Panc1 (cell line): ENCODE results near the gene FRMD1. TPM values are rescaled to one million over a fixed set of nuclear protein-coding genes. Genes with fewer than 3 reads are reported as not detected.

Experiments
- ATAC-seq: fragments of 200-7000 bp; cut with Tn5 transposase; 2 replicates; pipeline ENCODE4 v1.9.1; 2020; ENCODE audit warnings: mild to moderate bottlenecking, moderate library complexity
- BruUV-seq: library from RNA; stranded (reverse); fragments of 400-500 nt; replicated peaks from 2 replicates; lab custom pipeline; 2021; lab: Mats Ljungman, UMichigan
- CTCF ChIA-PET: fragments of 300-600 bp; sonication (Branson Sonifier 250); formaldehyde crosslinking; loops from one replicate; lab custom pipeline; 2022; ENCODE audit warnings: antibody characterized with exemption; lab: Charles Lee
- POLR2A ChIA-PET: fragments of 300-600 bp; sonication (Branson Sonifier 250); formaldehyde crosslinking; loops from one replicate; lab custom pipeline; 2022; ENCODE audit warnings: antibody characterized with exemption; lab: Charles Lee
- DNase-seq: peaks from one replicate; pipeline ENCODE4 v3.0.0-alpha.2; 2010; ENCODE audit warnings: low read depth, low spot score
- H3K27ac ChIP-seq: 2 replicates; pipeline ENCODE4 v1.5.1; 2011; ENCODE audit warnings: mild to moderate bottlenecking, low read length, inconsistent platforms
- H3K27me3 ChIP-seq: fragments of 200-500 bp; sonication (Bioruptor generic); 2 replicates; pipeline ENCODE4 v1.6.0; 2014; ENCODE audit warnings: low read length, inconsistent platforms; ENCODE audit not compliant: control insufficient read depth, insufficient read depth
- H3K36me3 ChIP-seq: fragments of 200-500 bp; sonication (Bioruptor generic); 2 replicates; pipeline ENCODE4 v1.5.1; 2014; ENCODE audit warnings: inconsistent platforms, mild to moderate bottlenecking, low read length, moderate library complexity; ENCODE audit not compliant: control insufficient read depth, insufficient read depth
- H3K4me1 ChIP-seq: 2 replicates; pipeline ENCODE4 v1.5.1; 2011; ENCODE audit warnings: inconsistent platforms, mild to moderate bottlenecking, low read length, moderate library complexity; ENCODE audit not compliant: control insufficient read depth, insufficient read depth
- H3K4me3 ChIP-seq, 2 experiments: 2 replicates each; pipeline ENCODE4 v1.5.1; 2011 to 2012; ENCODE audit warnings: low read depth in 2 of 2, low read length in 2 of 2, mild to moderate bottlenecking in 2 of 2, inconsistent platforms in 1 of 2, moderate library complexity in 1 of 2
- H3K9me3 ChIP-seq: fragments of 200-500 bp; sonication (Bioruptor generic); 2 replicates; pipeline ENCODE4 v1.5.1; 2014; ENCODE audit warnings: low read depth, mild to moderate bottlenecking, inconsistent platforms, low read length, moderate library complexity; ENCODE audit not compliant: control insufficient read depth, insufficient read depth
- POLR2AphosphoS5 ChIP-seq: IDR thresholded peaks from 2 replicates; pipeline ENCODE4 v1.6.1; 2012; ENCODE audit warnings: mild to moderate bottlenecking, low read depth, low read length, moderate library complexity
- SIN3A ChIP-seq: IDR thresholded peaks from 2 replicates; pipeline ENCODE4 v1.6.1; 2012; ENCODE audit warnings: low read depth, mild to moderate bottlenecking, low read length, moderate library complexity, borderline replicate concordance; ENCODE audit not compliant: insufficient read depth
- TCF7L2 ChIP-seq: IDR thresholded peaks from 2 replicates; pipeline ENCODE4 v1.6.1; 2011; ENCODE audit warnings: mild to moderate bottlenecking, low read depth, low read length, inconsistent platforms
- in situ Hi-C: cut with HindIII; loops from 2 replicates; pipeline ENCODE4 v1.10.0; 2016; ENCODE audit warnings: low sequenced_read_pairs, low pct_unique_long_range_greater_than_20kb
- intact Hi-C: fragments of 100-400 bp; cut with micrococcal nuclease; formaldehyde crosslinking; loops from one replicate; pipeline ENCODE4 v1.10.0; 2022; ENCODE audit not compliant: unreplicated experiment
- total RNA-seq: library from RNA; stranded (reverse); gene quantifications from one replicate; pipeline ENCODE4 v1.2.1, GENCODE V29; 2021; ENCODE audit not compliant: unreplicated experiment
- TF ChIP-seq, protein P1 (sequence below), 2 experiments: IDR thresholded peaks; 2 replicates each; pipeline ENCODE4 v1.6.1; 2011 to 2012; ENCODE audit warnings: low read depth in 2 of 2, control low read depth in 1 of 2, low read length in 1 of 2, mild to moderate bottlenecking in 1 of 2, moderate library complexity in 1 of 2; ENCODE audit not compliant: insufficient read depth in 1 of 2
- TF ChIP-seq, protein P2 (sequence below): fragments of 450-650 bp; IDR thresholded peaks from 2 replicates; pipeline ENCODE4 v1.5.1; 2017; ENCODE audit warnings: mild to moderate bottlenecking

The FRMD1 gene
- total RNA-seq, 1 experiment from 2014 or later = 0.15 TPM

DNA sequence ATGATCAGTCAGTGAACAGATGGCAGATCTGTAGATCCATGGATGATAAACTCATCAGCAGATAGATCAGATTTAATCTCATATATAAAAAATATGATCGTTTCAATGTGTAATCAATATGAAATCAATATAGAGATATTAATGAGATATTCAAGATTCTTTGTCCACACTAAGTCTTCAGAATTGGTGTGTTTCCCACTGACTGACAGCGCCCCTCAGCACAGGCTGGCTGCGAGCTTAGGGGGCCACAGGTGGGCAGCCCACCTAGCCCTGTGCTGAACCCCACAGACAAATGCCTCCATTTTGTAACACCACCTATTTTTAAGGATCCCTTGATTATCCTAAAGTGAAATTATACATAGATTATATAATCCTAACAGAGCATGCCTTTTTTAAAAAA, 32.3 kb downstream of the FRMD1 start:
- no peaks in the 10 kb centered on the region for H3K36me3 ChIP-seq
- TF ChIP-seq, protein P1, sequence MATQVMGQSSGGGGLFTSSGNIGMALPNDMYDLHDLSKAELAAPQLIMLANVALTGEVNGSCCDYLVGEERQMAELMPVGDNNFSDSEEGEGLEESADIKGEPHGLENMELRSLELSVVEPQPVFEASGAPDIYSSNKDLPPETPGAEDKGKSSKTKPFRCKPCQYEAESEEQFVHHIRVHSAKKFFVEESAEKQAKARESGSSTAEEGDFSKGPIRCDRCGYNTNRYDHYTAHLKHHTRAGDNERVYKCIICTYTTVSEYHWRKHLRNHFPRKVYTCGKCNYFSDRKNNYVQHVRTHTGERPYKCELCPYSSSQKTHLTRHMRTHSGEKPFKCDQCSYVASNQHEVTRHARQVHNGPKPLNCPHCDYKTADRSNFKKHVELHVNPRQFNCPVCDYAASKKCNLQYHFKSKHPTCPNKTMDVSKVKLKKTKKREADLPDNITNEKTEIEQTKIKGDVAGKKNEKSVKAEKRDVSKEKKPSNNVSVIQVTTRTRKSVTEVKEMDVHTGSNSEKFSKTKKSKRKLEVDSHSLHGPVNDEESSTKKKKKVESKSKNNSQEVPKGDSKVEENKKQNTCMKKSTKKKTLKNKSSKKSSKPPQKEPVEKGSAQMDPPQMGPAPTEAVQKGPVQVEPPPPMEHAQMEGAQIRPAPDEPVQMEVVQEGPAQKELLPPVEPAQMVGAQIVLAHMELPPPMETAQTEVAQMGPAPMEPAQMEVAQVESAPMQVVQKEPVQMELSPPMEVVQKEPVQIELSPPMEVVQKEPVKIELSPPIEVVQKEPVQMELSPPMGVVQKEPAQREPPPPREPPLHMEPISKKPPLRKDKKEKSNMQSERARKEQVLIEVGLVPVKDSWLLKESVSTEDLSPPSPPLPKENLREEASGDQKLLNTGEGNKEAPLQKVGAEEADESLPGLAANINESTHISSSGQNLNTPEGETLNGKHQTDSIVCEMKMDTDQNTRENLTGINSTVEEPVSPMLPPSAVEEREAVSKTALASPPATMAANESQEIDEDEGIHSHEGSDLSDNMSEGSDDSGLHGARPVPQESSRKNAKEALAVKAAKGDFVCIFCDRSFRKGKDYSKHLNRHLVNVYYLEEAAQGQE (IDR thresholded peaks at IDR 0.05; ENCODE audit: insufficient read depth in 1 of 2, low read depth in 2 of 2, low read length in 1 of 2) = no peak
- no peak for TF ChIP-seq SIN3A
- no TSS peak for BruUV-seq
- H3K4me3 ChIP-seq = no peak overlapping the region
- CTCF ChIA-PET = no interaction called here
- no peaks in the 10 kb centered on the region for H3K9me3 ChIP-seq
- no peaks in the 10 kb centered on the region for H3K27me3 ChIP-seq
- intact Hi-C loops (no loop called here), in situ Hi-C loops (no loop called here)
- ATAC-seq (no peak), DNase-seq (no peak)
- no peak overlapping the region for H3K27ac ChIP-seq
- POLR2A ChIA-PET = no interaction called here
- no peaks in the 10 kb centered on the region for H3K4me1 ChIP-seq

DNA sequence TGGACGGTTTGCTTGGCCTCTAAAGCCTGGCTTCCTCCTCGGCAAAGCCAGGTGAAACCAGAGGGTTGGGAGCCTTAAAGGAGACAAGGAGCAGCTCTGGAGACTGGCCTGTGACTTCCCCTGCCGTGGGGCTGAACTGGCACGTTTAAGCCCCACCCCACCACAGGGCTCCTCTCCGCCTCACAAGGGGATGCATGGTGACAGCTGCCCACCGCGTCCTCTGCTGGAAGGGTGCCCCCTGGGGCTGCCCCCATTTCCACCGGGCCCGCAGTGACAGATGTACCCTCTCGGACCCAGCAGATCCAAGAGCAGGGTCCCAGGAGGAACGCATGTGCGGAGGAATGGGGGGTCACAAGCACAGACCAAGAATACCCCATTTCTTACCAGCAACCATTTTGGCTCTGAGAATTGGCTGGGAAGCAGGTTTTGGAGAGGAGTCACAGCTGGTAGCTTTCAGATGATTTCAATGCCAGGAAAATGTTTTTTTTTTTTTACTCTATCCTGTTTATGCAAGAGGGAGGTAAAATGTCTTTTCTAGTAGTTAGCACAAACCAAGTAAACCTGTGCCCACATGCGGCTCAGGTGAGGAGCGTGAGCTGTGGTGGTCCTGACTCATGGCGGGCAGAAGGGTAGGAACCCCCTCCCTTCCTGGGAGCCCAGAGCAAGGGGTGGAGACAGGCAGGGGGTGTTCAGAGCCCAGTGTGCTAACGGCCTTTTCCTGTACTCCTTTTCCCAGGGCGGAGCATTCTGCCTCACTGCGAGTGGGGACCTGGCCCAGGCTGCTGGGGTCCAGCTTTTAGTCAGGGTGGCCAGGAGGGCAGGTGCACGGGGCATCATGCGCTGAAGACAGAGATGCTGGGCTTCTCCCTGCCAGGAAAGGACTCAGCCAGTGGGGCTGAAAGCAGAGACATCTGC, 33.0 kb downstream of the FRMD1 start:
- intact Hi-C loops = no loop called here

More for the DNA sequence above, 33.0 kb downstream of the FRMD1 start:
- CTCF ChIA-PET = interaction anchor here (0.5 to 1.5 kb wide), 6 partner anchors 10 to 87 kb away, joined by 3 to 9 read pairs (median 5); no protein-coding TSS in a partner anchor
- POLR2A ChIA-PET = no interaction called here
- H3K36me3 ChIP-seq = no peaks in the 10 kb centered on the region
- H3K27ac ChIP-seq = no peak overlapping the region
- H3K27me3 ChIP-seq = no peaks in the 10 kb centered on the region
- ATAC-seq = no peak
- no TSS peak for BruUV-seq
- TF ChIP-seq POLR2AphosphoS5 (no peak), TCF7L2 (no peak), SIN3A (no peak)
- TF ChIP-seq, protein P2, sequence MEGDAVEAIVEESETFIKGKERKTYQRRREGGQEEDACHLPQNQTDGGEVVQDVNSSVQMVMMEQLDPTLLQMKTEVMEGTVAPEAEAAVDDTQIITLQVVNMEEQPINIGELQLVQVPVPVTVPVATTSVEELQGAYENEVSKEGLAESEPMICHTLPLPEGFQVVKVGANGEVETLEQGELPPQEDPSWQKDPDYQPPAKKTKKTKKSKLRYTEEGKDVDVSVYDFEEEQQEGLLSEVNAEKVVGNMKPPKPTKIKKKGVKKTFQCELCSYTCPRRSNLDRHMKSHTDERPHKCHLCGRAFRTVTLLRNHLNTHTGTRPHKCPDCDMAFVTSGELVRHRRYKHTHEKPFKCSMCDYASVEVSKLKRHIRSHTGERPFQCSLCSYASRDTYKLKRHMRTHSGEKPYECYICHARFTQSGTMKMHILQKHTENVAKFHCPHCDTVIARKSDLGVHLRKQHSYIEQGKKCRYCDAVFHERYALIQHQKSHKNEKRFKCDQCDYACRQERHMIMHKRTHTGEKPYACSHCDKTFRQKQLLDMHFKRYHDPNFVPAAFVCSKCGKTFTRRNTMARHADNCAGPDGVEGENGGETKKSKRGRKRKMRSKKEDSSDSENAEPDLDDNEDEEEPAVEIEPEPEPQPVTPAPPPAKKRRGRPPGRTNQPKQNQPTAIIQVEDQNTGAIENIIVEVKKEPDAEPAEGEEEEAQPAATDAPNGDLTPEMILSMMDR = no peak
- TF ChIP-seq, protein P1 (IDR thresholded peaks at IDR 0.05; ENCODE audit: insufficient read depth in 1 of 2, low read depth in 2 of 2, low read length in 1 of 2) = no peak
- in situ Hi-C loops = no loop called here
- no peaks in the 10 kb centered on the region for H3K9me3 ChIP-seq
- no peak overlapping the region for H3K4me3 ChIP-seq
- no peak for DNase-seq
- no peaks in the 10 kb centered on the region for H3K4me1 ChIP-seq
